ENCODE results near the gene IKZF3.

Gene IKZF3

GRCh38 chr17:39781861-39782213, 82.3 kb downstream of the IKZF3 start:
- H3K9ac ChIP-seq (ENCODE audit: low read length): no peak overlapping the region
- no peaks in the 10 kb centered on the region for H3K79me2 ChIP-seq (ENCODE audit: control insufficient read depth, insufficient read depth, low read length)
- H3K4me3 ChIP-seq (ENCODE audit: low read length): no peak overlapping the region
- H3K79me1 ChIP-seq (ENCODE audit: low read length): no peaks in the 10 kb centered on the region
- H3K4me2 ChIP-seq (ENCODE audit: low read length): no peak overlapping the region
- H3K18ac ChIP-seq (ENCODE audit: low read length): no peak overlapping the region
- H3K23ac ChIP-seq (ENCODE audit: low read length): no peak overlapping the region
- H3K36me3 ChIP-seq (ENCODE audit: control insufficient read depth, insufficient read depth, low read length): no peaks in the 10 kb centered on the region
- no peak overlapping the region for H2BK15ac ChIP-seq (replicated peaks; ENCODE audit: low read depth)
- no peak overlapping the region for H2AK5ac ChIP-seq (ENCODE audit: low read length)
- no peak overlapping the region for H2BK5ac ChIP-seq (ENCODE audit: low read length)
- H3K4me1 ChIP-seq (ENCODE audit: control insufficient read depth, low read depth, low read length): no peaks in the 10 kb centered on the region
- no peaks in the 10 kb centered on the region for H3K27me3 ChIP-seq (ENCODE audit: insufficient read depth, low read length, poor library complexity)
- DNase-seq: no peak
- no peak overlapping the region for H3K27ac ChIP-seq (ENCODE audit: low read depth, low read length)
- no peak overlapping the region for H4K5ac ChIP-seq (ENCODE audit: low read length)
- no peak overlapping the region for H3K4ac ChIP-seq (ENCODE audit: low read depth, low read length)
- no peak overlapping the region for H4K8ac ChIP-seq (ENCODE audit: low read depth, low read length)
- H2BK120ac ChIP-seq (ENCODE audit: low read depth, low read length): no peak overlapping the region
- H3K56ac ChIP-seq (ENCODE audit: low read length): no peak overlapping the region
- no CpG with 5 or more reads among the region's 2 CpGs for WGBS (ENCODE audit: extremely low coverage, insufficient coverage, low lambda C conversion rate)

- no peak overlapping the region for H2BK120ac ChIP-seq (ENCODE audit: low read depth, low read length)
- H3K56ac ChIP-seq (ENCODE audit: low read length): no peak overlapping the region
- DNase-seq: no peak
- H3K27ac ChIP-seq (ENCODE audit: low read depth, low read length): no peak overlapping the region
- no peaks in the 10 kb centered on the region for H3K79me1 ChIP-seq (ENCODE audit: low read length)
- H2BK15ac ChIP-seq (replicated peaks; ENCODE audit: low read depth): no peak overlapping the region
- H3K9ac ChIP-seq (ENCODE audit: low read length): no peak overlapping the region
- H4K8ac ChIP-seq (ENCODE audit: low read depth, low read length): no peak overlapping the region
- H3K4ac ChIP-seq (ENCODE audit: low read depth, low read length): no peak overlapping the region
- H2AK5ac ChIP-seq (ENCODE audit: low read length): no peak overlapping the region
- H3K4me2 ChIP-seq (ENCODE audit: low read length): no peak overlapping the region
- no CpG with 5 or more reads among the region's 6 CpGs for WGBS (ENCODE audit: extremely low coverage, insufficient coverage, low lambda C conversion rate)
- no peaks in the 10 kb centered on the region for H3K79me2 ChIP-seq (ENCODE audit: control insufficient read depth, insufficient read depth, low read length)
- no peak overlapping the region for H2BK5ac ChIP-seq (ENCODE audit: low read length)
- H3K23ac ChIP-seq (ENCODE audit: low read length): no peak overlapping the region
- H3K4me3 ChIP-seq (ENCODE audit: low read length): no peak overlapping the region
- no peak overlapping the region for H3K18ac ChIP-seq (ENCODE audit: low read length)
- no peaks in the 10 kb centered on the region for H3K27me3 ChIP-seq (ENCODE audit: insufficient read depth, low read length, poor library complexity)
- H4K5ac ChIP-seq (ENCODE audit: low read length): no peak overlapping the region
- H3K36me3 ChIP-seq (ENCODE audit: control insufficient read depth, insufficient read depth, low read length): no peaks in the 10 kb centered on the region
- H3K4me1 ChIP-seq (ENCODE audit: control insufficient read depth, low read depth, low read length): no peaks in the 10 kb centered on the region
Measured at GRCh38 chr17:39781031-39781860, 82.9 kb downstream of the IKZF3 start.

GRCh38 chr17:39777534-39778365, 86.4 kb downstream of the IKZF3 start:
- H4K5ac ChIP-seq (ENCODE audit: low read length): no peak overlapping the region
- no peak overlapping the region for H3K9ac ChIP-seq (ENCODE audit: low read length)
- H3K4me1 ChIP-seq (ENCODE audit: control insufficient read depth, low read depth, low read length): no peaks in the 10 kb centered on the region
- no peaks in the 10 kb centered on the region for H3K36me3 ChIP-seq (ENCODE audit: control insufficient read depth, insufficient read depth, low read length)
- WGBS (ENCODE audit: extremely low coverage, insufficient coverage, low lambda C conversion rate): no CpG with 5 or more reads among the region's 11 CpGs
- H2BK15ac ChIP-seq (replicated peaks; ENCODE audit: low read depth): no peak overlapping the region
- H3K79me2 ChIP-seq (ENCODE audit: control insufficient read depth, insufficient read depth, low read length): no peaks in the 10 kb centered on the region
- no peaks in the 10 kb centered on the region for H3K79me1 ChIP-seq (ENCODE audit: low read length)
- H3K4me2 ChIP-seq (ENCODE audit: low read length): no peak overlapping the region
- no peak overlapping the region for H3K18ac ChIP-seq (ENCODE audit: low read length)
- DNase-seq: no peak
- H3K23ac ChIP-seq (ENCODE audit: low read length): no peak overlapping the region
- no peak overlapping the region for H2AK5ac ChIP-seq (ENCODE audit: low read length)
- H3K4ac ChIP-seq (ENCODE audit: low read depth, low read length): no peak overlapping the region
- H3K27ac ChIP-seq (ENCODE audit: low read depth, low read length): no peak overlapping the region
- no peak overlapping the region for H4K8ac ChIP-seq (ENCODE audit: low read depth, low read length)
- H3K27me3 ChIP-seq (ENCODE audit: insufficient read depth, low read length, poor library complexity): no peaks in the 10 kb centered on the region
- H2BK120ac ChIP-seq (ENCODE audit: low read depth, low read length): no peak overlapping the region
- H2BK5ac ChIP-seq (ENCODE audit: low read length): no peak overlapping the region
- H3K4me3 ChIP-seq (ENCODE audit: low read length): no peak overlapping the region
- no peak overlapping the region for H3K56ac ChIP-seq (ENCODE audit: low read length)

GRCh38 chr17:39776252-39776651, 87.9 kb downstream of the IKZF3 start:
- Histone ChIP-seq H3K4me3 (ENCODE audit: low read length) (no peak overlapping the region), H3K27me3 (ENCODE audit: insufficient read depth, low read length, poor library complexity) (no peaks in the 10 kb centered on the region), H3K79me1 (ENCODE audit: low read length) (no peaks in the 10 kb centered on the region), H3K27ac (ENCODE audit: low read depth, low read length) (no peak overlapping the region), H2BK120ac (ENCODE audit: low read depth, low read length) (no peak overlapping the region), H2BK5ac (ENCODE audit: low read length) (no peak overlapping the region), H4K5ac (ENCODE audit: low read length) (no peak overlapping the region), H3K56ac (ENCODE audit: low read length) (no peak overlapping the region), H3K9ac (ENCODE audit: low read length) (no peak overlapping the region), H3K79me2 (ENCODE audit: control insufficient read depth, insufficient read depth, low read length) (no peaks in the 10 kb centered on the region), H3K36me3 (ENCODE audit: control insufficient read depth, insufficient read depth, low read length) (no peaks in the 10 kb centered on the region), H3K18ac (ENCODE audit: low read length) (no peak overlapping the region), H3K23ac (ENCODE audit: low read length) (no peak overlapping the region), H2AK5ac (ENCODE audit: low read length) (no peak overlapping the region), H4K8ac (ENCODE audit: low read depth, low read length) (no peak overlapping the region), H2BK15ac (replicated peaks; ENCODE audit: low read depth) (no peak overlapping the region), H3K4me2 (ENCODE audit: low read length) (no peak overlapping the region), H3K4me1 (ENCODE audit: control insufficient read depth, low read depth, low read length) (no peaks in the 10 kb centered on the region), H3K4ac (ENCODE audit: low read depth, low read length) (no peak overlapping the region)
- DNase-seq: no peak

- WGBS (ENCODE audit: extremely low coverage, insufficient coverage, low lambda C conversion rate): no CpG with 5 or more reads among the region's 2 CpGs
- H3K79me1 ChIP-seq (ENCODE audit: low read length): no peaks in the 10 kb centered on the region
- no peak overlapping the region for H3K4me2 ChIP-seq (ENCODE audit: low read length)
- no peak overlapping the region for H3K18ac ChIP-seq (ENCODE audit: low read length)
- H4K5ac ChIP-seq (ENCODE audit: low read length): no peak overlapping the region
- H3K56ac ChIP-seq (ENCODE audit: low read length): no peak overlapping the region
- no peak overlapping the region for H2AK5ac ChIP-seq (ENCODE audit: low read length)
- H3K4ac ChIP-seq (ENCODE audit: low read depth, low read length): no peak overlapping the region
- no peaks in the 10 kb centered on the region for H3K27me3 ChIP-seq (ENCODE audit: insufficient read depth, low read length, poor library complexity)
- H2BK5ac ChIP-seq (ENCODE audit: low read length): no peak overlapping the region
- no peaks in the 10 kb centered on the region for H3K4me1 ChIP-seq (ENCODE audit: control insufficient read depth, low read depth, low read length)
- H2BK120ac ChIP-seq (ENCODE audit: low read depth, low read length): no peak overlapping the region
- no peak overlapping the region for H4K8ac ChIP-seq (ENCODE audit: low read depth, low read length)
- H3K4me3 ChIP-seq (ENCODE audit: low read length): no peak overlapping the region
- H3K27ac ChIP-seq (ENCODE audit: low read depth, low read length): no peak overlapping the region
- no peaks in the 10 kb centered on the region for H3K36me3 ChIP-seq (ENCODE audit: control insufficient read depth, insufficient read depth, low read length)
- H3K9ac ChIP-seq (ENCODE audit: low read length): no peak overlapping the region
- no peak overlapping the region for H2BK15ac ChIP-seq (replicated peaks; ENCODE audit: low read depth)
- no peak overlapping the region for H3K23ac ChIP-seq (ENCODE audit: low read length)
- no peak for DNase-seq
- no peaks in the 10 kb centered on the region for H3K79me2 ChIP-seq (ENCODE audit: control insufficient read depth, insufficient read depth, low read length)
Measured at GRCh38 chr17:39775031-39775430, 89.1 kb downstream of the IKZF3 start.

All from mesendoderm (in vitro differentiated cells).